Osteocyte (in vitro differentiated cells): Measurements from ENCODE around the gene LPCAT2. TPM values are rescaled to one million over a fixed set of nuclear protein-coding genes. Genes with fewer than 3 reads are reported as not detected.

Experiments
- DNase-seq: peaks from one replicate; pipeline ENCODE4 v3.0.0; 2021; ENCODE audit warnings: mixed read lengths; ENCODE audit not compliant: unreplicated experiment; ENCODE audit errors: extremely low spot score
- H3K27ac Mint-ChIP-seq: one replicate; pipeline ENCODE4 v1.8.0; 2021; ENCODE audit warnings: mild to moderate bottlenecking, mixed read lengths; ENCODE audit not compliant: unreplicated experiment
- H3K27me3 Mint-ChIP-seq: one replicate; pipeline ENCODE4 v1.8.0; 2021; ENCODE audit warnings: mixed read lengths; ENCODE audit not compliant: unreplicated experiment
- H3K36me3 Mint-ChIP-seq: one replicate; pipeline ENCODE4 v1.8.0; 2021; ENCODE audit warnings: mixed read lengths; ENCODE audit not compliant: unreplicated experiment
- H3K4me1 Mint-ChIP-seq: one replicate; pipeline ENCODE4 v1.8.0; 2021; ENCODE audit warnings: mixed read lengths; ENCODE audit not compliant: unreplicated experiment
- H3K4me3 Mint-ChIP-seq: one replicate; pipeline ENCODE4 v1.8.0; 2021; ENCODE audit warnings: mild to moderate bottlenecking, moderate library complexity, mixed read lengths; ENCODE audit not compliant: unreplicated experiment
- H3K9me3 Mint-ChIP-seq: one replicate; pipeline ENCODE4 v1.8.0; 2021; ENCODE audit warnings: mixed read lengths; ENCODE audit not compliant: unreplicated experiment
- CTCF ChIP-seq: fragments of 200-600 bp; sonication (generic); IDR thresholded peaks from 2 replicates; pipeline ENCODE4 v1.5.0; 2021; ENCODE audit warnings: antibody characterized with exemption, mild to moderate bottlenecking, moderate library complexity
- total RNA-seq: library from RNA; stranded (reverse); gene quantifications from 2 replicates; pipeline ENCODE4 v1.2.1, GENCODE V29; 2021

The LPCAT2 gene
- total RNA-seq, 1 donor from 2014 or later, result 9.6 TPM

- Mint-ChIP-seq H3K4me1 (peaks cover 7% of the 10 kb centered on the region), H3K9me3 (peaks cover 25% of the 10 kb centered on the region), H3K27ac (no peak overlapping the region), H3K4me3 (no peak overlapping the region), H3K27me3 (no peaks in the 10 kb centered on the region), H3K36me3 (peaks cover 11% of the 10 kb centered on the region)
- DNase-seq, result no peak
- TF ChIP-seq CTCF, result no peak
These were observed 4.1 kb downstream of the LPCAT2 start for GRCh38 chr16:55512941-55513340.

GRCh38 chr16:55513616-55514015, 4.7 kb downstream of the LPCAT2 start:
- H3K27me3 Mint-ChIP-seq, result no peaks in the 10 kb centered on the region
- no peak for TF ChIP-seq CTCF
- no peak overlapping the region for H3K4me3 Mint-ChIP-seq
- DNase-seq, result no peak
- H3K27ac Mint-ChIP-seq, result no peak overlapping the region
- peaks cover 7% of the 10 kb centered on the region for H3K4me1 Mint-ChIP-seq
- peaks cover 11% of the 10 kb centered on the region for H3K36me3 Mint-ChIP-seq
- H3K9me3 Mint-ChIP-seq, result peaks cover 29% of the 10 kb centered on the region

GRCh38 chr16:55515111-55515510, 6.2 kb downstream of the LPCAT2 start:
- DNase-seq, result no peak
- H3K4me1 Mint-ChIP-seq, result no peaks in the 10 kb centered on the region
- no peaks in the 10 kb centered on the region for H3K27me3 Mint-ChIP-seq
- peaks cover 11% of the 10 kb centered on the region for H3K36me3 Mint-ChIP-seq
- peaks cover 32% of the 10 kb centered on the region for H3K9me3 Mint-ChIP-seq
- H3K4me3 Mint-ChIP-seq, result no peak overlapping the region
- H3K27ac Mint-ChIP-seq, result no peak overlapping the region
- no peak for TF ChIP-seq CTCF

GRCh38 chr16:55521792-55522191, 12.9 kb downstream of the LPCAT2 start:
- TF ChIP-seq CTCF, result no peak
- no peak for DNase-seq
- H3K27me3 Mint-ChIP-seq, result no peaks in the 10 kb centered on the region
- no peak overlapping the region for H3K4me3 Mint-ChIP-seq
- H3K9me3 Mint-ChIP-seq, result peaks cover 20% of the 10 kb centered on the region
- peaks cover 1% of the 10 kb centered on the region for H3K36me3 Mint-ChIP-seq
- no peak overlapping the region for H3K27ac Mint-ChIP-seq
- H3K4me1 Mint-ChIP-seq, result no peaks in the 10 kb centered on the region

GRCh38 chr16:55526441-55526840, 17.6 kb downstream of the LPCAT2 start:
- H3K4me3 Mint-ChIP-seq, result no peak overlapping the region

More at GRCh38 chr16:55526441-55526840, 17.6 kb downstream of the LPCAT2 start:
- DNase-seq, result no peak
- H3K27me3 Mint-ChIP-seq, result no peaks in the 10 kb centered on the region
- H3K36me3 Mint-ChIP-seq, result peaks cover 6% of the 10 kb centered on the region
- no peaks in the 10 kb centered on the region for H3K4me1 Mint-ChIP-seq
- no peak overlapping the region for H3K27ac Mint-ChIP-seq
- no peak for TF ChIP-seq CTCF
- H3K9me3 Mint-ChIP-seq, result peaks cover 9% of the 10 kb centered on the region
